Large intestine (tissue), 3 donors: ENCODE measurements around the gene BCKDK. TPM values are rescaled to one million over a fixed set of nuclear protein-coding genes. Genes with fewer than 3 reads are reported as not detected.

Experiments
- DNase-seq, 2 donors: peaks; one replicate each; pipeline versions ENCODE4 v3.0.0 to v3.0.0-alpha.2; 2013
- H3K27ac ChIP-seq: one replicate; pipeline ENCODE4 v1.5.1; 2013; ENCODE audit warnings: low read length
- H3K27me3 ChIP-seq: 2 replicates; pipeline ENCODE4 v1.6.1; 2013; ENCODE audit warnings: low read length; ENCODE audit not compliant: control insufficient read depth, insufficient read depth
- H3K36me3 ChIP-seq: 2 replicates; pipeline ENCODE4 v1.6.1; 2013; ENCODE audit warnings: low read length; ENCODE audit not compliant: control insufficient read depth, insufficient read depth
- H3K4me1 ChIP-seq: one replicate; pipeline ENCODE4 v1.6.1; 2013; ENCODE audit warnings: low read length; ENCODE audit not compliant: control insufficient read depth, insufficient read depth
- H3K4me3 ChIP-seq: one replicate; pipeline ENCODE4 v1.5.1; 2013; ENCODE audit warnings: low read length
- H3K9me3 ChIP-seq: one replicate; pipeline ENCODE4 v1.6.1; 2013; ENCODE audit warnings: mild to moderate bottlenecking, low read depth, low read length, moderate library complexity; ENCODE audit not compliant: control insufficient read depth
- WGBS: methylation state at CpG from one replicate; pipeline ENCODE4 v1.1.5; 2013; ENCODE audit warnings: low lambda C conversion rate; ENCODE audit not compliant: insufficient coverage; 5-methylcytosine and 5-hydroxymethylcytosine counted together
- polyA plus RNA-seq: library from polyadenylated mRNA; unstranded; fragments of 120-200 nt; gene quantifications from one replicate; pipeline ENCODE4 v1.2.1, GENCODE V29; 2013

BCKDK gene
- polyA plus RNA-seq, 1 donor = 26.5 TPM

DNA sequence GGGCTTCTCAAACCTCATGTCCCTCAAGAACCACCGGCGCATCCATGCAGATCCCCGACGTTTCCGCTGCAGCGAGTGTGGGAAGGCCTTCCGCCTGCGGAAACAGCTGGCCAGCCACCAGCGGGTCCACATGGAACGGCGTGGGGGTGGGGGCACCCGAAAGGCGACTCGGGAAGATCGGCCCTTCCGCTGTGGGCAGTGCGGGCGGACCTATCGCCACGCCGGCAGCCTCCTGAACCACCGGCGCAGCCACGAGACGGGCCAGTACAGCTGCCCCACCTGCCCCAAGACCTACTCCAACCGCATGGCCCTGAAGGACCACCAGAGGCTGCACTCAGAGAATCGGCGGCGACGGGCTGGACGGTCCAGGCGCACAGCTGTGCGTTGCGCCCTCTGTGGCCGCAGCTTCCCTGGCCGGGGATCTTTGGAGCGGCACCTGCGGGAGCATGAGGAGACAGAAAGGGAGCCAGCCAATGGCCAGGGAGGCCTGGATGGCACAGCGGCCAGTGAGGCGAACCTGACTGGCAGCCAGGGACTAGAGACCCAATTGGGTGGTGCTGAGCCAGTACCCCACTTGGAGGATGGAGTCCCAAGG is 28.1 kb upstream of the BCKDK start:
- H3K27ac ChIP-seq = no peak overlapping the region
- H3K36me3 ChIP-seq = peaks cover 82% of the 10 kb centered on the region
- H3K4me1 ChIP-seq = no peaks in the 10 kb centered on the region
- no CpG with 5 or more reads among the region's 40 CpGs for WGBS
- no peak for DNase-seq
- no peaks in the 10 kb centered on the region for H3K27me3 ChIP-seq
- peaks cover 14% of the 10 kb centered on the region for H3K9me3 ChIP-seq
- H3K4me3 ChIP-seq = no peak overlapping the region

- DNase-seq = no peak
- Histone ChIP-seq H3K27ac (no peak overlapping the region), H3K9me3 (peaks cover 14% of the 10 kb centered on the region), H3K4me1 (no peaks in the 10 kb centered on the region), H3K4me3 (no peak overlapping the region), H3K36me3 (peaks cover 85% of the 10 kb centered on the region), H3K27me3 (no peaks in the 10 kb centered on the region)
- WGBS = no CpG with 5 or more reads among the region's 13 CpGs
Measured at GRCh38 chr16:31080756-31081419, 27.3 kb upstream of the BCKDK start.

- Histone ChIP-seq H3K4me1 (no peaks in the 10 kb centered on the region), H3K36me3 (peaks cover 80% of the 10 kb centered on the region), H3K27me3 (no peaks in the 10 kb centered on the region), H3K27ac (no peak overlapping the region), H3K4me3 (no peak overlapping the region), H3K9me3 (peaks cover 14% of the 10 kb centered on the region)
- DNase-seq = no peak
- 90% methylated on average over 2 of the region's 26 CpGs for WGBS
Measured at GRCh38 chr16:31081428-31082351, 26.5 kb upstream of the BCKDK start.

DNA sequence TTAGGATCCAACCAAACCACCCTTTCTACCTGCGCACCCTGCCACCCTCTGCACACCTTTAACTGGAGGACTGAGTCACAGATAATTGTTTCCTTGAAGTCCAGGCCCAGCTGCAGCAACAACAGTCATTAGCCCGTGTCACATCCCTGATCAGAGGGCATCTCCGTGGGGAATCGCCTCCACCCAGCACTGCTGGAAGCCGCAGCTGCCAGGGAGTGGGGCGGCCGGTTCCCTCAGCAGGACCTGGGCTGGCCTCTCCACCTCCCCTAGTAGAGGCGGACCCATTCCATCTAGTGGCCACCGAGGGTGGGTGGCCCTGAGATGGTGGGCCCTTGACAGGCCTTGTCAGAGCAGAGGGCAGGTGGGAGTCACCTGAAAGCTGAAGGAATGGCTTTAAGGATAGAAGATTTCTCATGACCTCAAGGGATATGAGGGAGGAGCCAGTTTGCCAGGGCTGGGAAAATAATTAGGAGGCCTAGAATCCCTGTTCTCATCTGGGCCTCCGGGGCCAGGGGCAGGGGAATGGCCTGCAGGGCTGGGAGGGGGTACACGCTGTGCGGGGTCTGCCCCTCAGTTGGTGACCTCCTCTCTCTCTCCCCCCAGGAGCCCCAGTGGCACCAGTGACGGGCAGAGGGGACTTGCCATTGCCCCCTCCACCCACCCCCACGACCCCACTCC is 25.7 kb upstream of the BCKDK start:
- Histone ChIP-seq H3K27me3 (no peaks in the 10 kb centered on the region), H3K4me3 (no peak overlapping the region), H3K4me1 (no peaks in the 10 kb centered on the region), H3K27ac (no peak overlapping the region), H3K9me3 (peaks cover 14% of the 10 kb centered on the region), H3K36me3 (peaks cover 73% of the 10 kb centered on the region)
- no peak for DNase-seq
- no CpG with 5 or more reads among the region's 14 CpGs for WGBS

DNA sequence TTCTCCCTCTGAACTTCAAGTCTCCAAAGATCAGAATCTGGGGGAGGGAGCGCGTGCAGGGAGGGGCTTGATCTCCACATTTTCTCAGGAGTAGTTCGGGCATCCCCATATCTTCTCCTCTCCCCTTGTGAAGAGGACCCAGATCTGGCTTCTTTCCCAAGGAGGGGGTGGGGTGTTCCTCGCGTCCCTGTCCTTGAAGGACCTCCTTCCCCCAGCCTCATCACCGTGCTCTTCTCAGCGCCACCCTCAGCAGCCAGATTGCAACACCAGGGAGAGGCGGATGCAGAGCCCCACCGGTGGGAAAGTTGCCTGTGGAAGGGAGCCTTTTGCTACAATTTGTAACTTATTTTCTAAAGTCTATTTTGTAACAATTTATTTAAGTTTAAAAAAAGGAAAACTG is 25.1 kb upstream of the BCKDK start:
- peaks cover 69% of the 10 kb centered on the region for H3K36me3 ChIP-seq
- H3K27me3 ChIP-seq = no peaks in the 10 kb centered on the region
- no peaks in the 10 kb centered on the region for H3K4me1 ChIP-seq
- no peak overlapping the region for H3K27ac ChIP-seq
- H3K9me3 ChIP-seq = peaks cover 9% of the 10 kb centered on the region
- no CpG with 5 or more reads among the region's 9 CpGs for WGBS
- no peak for DNase-seq
- H3K4me3 ChIP-seq = no peak overlapping the region

- no peaks in the 10 kb centered on the region for H3K27me3 ChIP-seq
- peaks cover 7% of the 10 kb centered on the region for H3K9me3 ChIP-seq
- WGBS = no CpG with 5 or more reads among the region's 5 CpGs
- H3K27ac ChIP-seq = no peak overlapping the region
- DNase-seq = no peak
- H3K4me1 ChIP-seq = no peaks in the 10 kb centered on the region
- H3K4me3 ChIP-seq = no peak overlapping the region
- H3K36me3 ChIP-seq = peaks cover 64% of the 10 kb centered on the region
Measured at GRCh38 chr16:31083556-31083955, 24.6 kb upstream of the BCKDK start.

- H3K4me3 ChIP-seq = no peak overlapping the region
- H3K9me3 ChIP-seq = peaks cover 7% of the 10 kb centered on the region
- no peak for DNase-seq
- no peak overlapping the region for H3K27ac ChIP-seq
- peaks cover 62% of the 10 kb centered on the region for H3K36me3 ChIP-seq
- WGBS = no CpG with 5 or more reads among the region's 13 CpGs
- no peaks in the 10 kb centered on the region for H3K4me1 ChIP-seq
- H3K27me3 ChIP-seq = no peaks in the 10 kb centered on the region
Measured at GRCh38 chr16:31083981-31084380, 24.2 kb upstream of the BCKDK start.

DNA sequence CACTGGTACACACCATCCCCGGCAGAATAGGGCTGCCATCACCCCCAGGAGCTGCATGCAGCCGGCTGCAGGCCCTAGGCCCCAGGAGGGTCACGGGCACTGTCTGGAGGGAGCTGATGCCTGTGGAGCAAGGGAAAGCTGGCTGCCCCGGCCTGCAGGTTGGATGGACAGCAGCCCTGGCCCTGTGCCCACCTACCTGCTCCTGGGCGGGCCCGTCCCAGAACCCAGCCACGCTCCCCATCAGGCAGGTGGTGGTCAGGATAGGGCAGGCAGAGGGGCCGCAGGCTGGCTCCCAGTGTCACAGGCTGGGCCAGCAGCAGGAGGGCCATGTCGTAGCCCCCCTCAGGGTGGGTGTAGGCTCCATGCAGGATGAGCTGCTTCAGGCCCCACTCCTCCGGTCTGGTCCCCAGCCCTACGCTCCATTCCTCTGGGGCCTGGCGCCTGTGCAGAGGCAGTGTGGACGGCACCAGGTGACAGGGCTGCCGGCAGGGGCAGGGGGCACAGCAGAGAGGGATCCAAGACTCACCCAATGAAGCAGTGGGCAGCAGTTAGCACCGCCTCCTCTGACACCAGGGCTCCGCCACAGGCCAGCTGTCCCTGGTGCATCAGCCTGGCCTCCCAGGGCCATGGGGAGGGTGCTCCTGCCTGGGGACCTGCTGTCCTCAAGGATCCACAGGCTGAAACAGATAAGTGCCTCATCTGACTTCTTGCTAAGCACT is 23.4 kb upstream of the BCKDK start:
- no peak overlapping the region for H3K27ac ChIP-seq
- H3K4me3 ChIP-seq = no peak overlapping the region
- DNase-seq = no peak
- no peaks in the 10 kb centered on the region for H3K27me3 ChIP-seq
- no CpG with 5 or more reads among the region's 16 CpGs for WGBS
- peaks cover 6% of the 10 kb centered on the region for H3K9me3 ChIP-seq
- peaks cover 55% of the 10 kb centered on the region for H3K36me3 ChIP-seq
- H3K4me1 ChIP-seq = no peaks in the 10 kb centered on the region

- no peaks in the 10 kb centered on the region for H3K27me3 ChIP-seq
- DNase-seq = no peak
- WGBS = 67% methylated on average over 1 of the region's 8 CpGs
- H3K4me1 ChIP-seq = no peaks in the 10 kb centered on the region
- no peaks in the 10 kb centered on the region for H3K9me3 ChIP-seq
- no peak overlapping the region for H3K4me3 ChIP-seq
- peaks cover 49% of the 10 kb centered on the region for H3K36me3 ChIP-seq
- no peak overlapping the region for H3K27ac ChIP-seq
Measured at GRCh38 chr16:31085411-31085810, 22.8 kb upstream of the BCKDK start.
